Measurements from ENCODE around the gene OR6S1.
"Not testable (repeated sequence)": the region's sequence is repeated elsewhere in the genome, so short reads cannot be mapped to it uniquely, and the experiment has no call there.

OR6S1 gene

GRCh38 chr14:20668969-20669368, 27.5 kb upstream of the OR6S1 start:
- DNase-seq = no peak

- DNase-seq = no peak
Observed at GRCh38 chr14:20667957-20668356, 26.5 kb upstream of the OR6S1 start.

GRCh38 chr14:20666400-20666961, 25.0 kb upstream of the OR6S1 start:
- not testable (repeated sequence) for DNase-seq

GRCh38 chr14:20662968-20663732, 21.7 kb upstream of the OR6S1 start:
- peak; percentile 72 for DNase-seq

GRCh38 chr14:20661197-20661596, 19.7 kb upstream of the OR6S1 start:
- DNase-seq = no peak

- DNase-seq = no peak
Observed at GRCh38 chr14:20659813-20660395, 18.4 kb upstream of the OR6S1 start.

- DNase-seq = no peak
Observed at GRCh38 chr14:20659336-20659735, 17.8 kb upstream of the OR6S1 start.

GRCh38 chr14:20658246-20658645, 16.8 kb upstream of the OR6S1 start:
- DNase-seq = no peak

GRCh38 chr14:20657216-20658211, 16.0 kb upstream of the OR6S1 start:
- peak; percentile 56 for DNase-seq

GRCh38 chr14:20656274-20656673, 14.8 kb upstream of the OR6S1 start:
- no peak for DNase-seq

GRCh38 chr14:20655851-20656250, 14.4 kb upstream of the OR6S1 start:
- DNase-seq = no peak

- no peak for DNase-seq
Observed at GRCh38 chr14:20652996-20653975, 11.8 kb upstream of the OR6S1 start.

GRCh38 chr14:20645481-20645880, 4.0 kb upstream of the OR6S1 start:
- DNase-seq = no peak

- no peak for DNase-seq
Observed at GRCh38 chr14:20644520-20644919, 3.0 kb upstream of the OR6S1 start.

GRCh38 chr14:20642755-20643154, 1.3 kb upstream of the OR6S1 start:
- not testable (repeated sequence) for DNase-seq

- no peak for DNase-seq
Observed at GRCh38 chr14:20642182-20642581, 691 bp upstream of the OR6S1 start.

GRCh38 chr14:20632831-20633691, 8.4 kb downstream of the OR6S1 start:
- peak; percentile 34 for DNase-seq

GRCh38 chr14:20632448-20632830, 9.1 kb downstream of the OR6S1 start:
- no peak for DNase-seq

- peak; percentile 34 for DNase-seq
Observed at GRCh38 chr14:20631880-20632389, 9.6 kb downstream of the OR6S1 start.

- DNase-seq = peak; percentile 62
Observed at GRCh38 chr14:20631023-20631879, 10.2 kb downstream of the OR6S1 start.
